Large intestine (tissue), 3 donors: ENCODE data around the gene RELA. TPM values are rescaled to one million over a fixed set of nuclear protein-coding genes. Genes with fewer than 3 reads are reported as not detected.

Experiments used
- DNase-seq, 2 donors: peaks; one replicate each; pipeline versions ENCODE4 v3.0.0 to v3.0.0-alpha.2; 2013
- H3K27ac ChIP-seq: one replicate; pipeline ENCODE4 v1.5.1; 2013; ENCODE audit warnings: low read length
- H3K27me3 ChIP-seq: 2 replicates; pipeline ENCODE4 v1.6.1; 2013; ENCODE audit warnings: low read length; ENCODE audit not compliant: control insufficient read depth, insufficient read depth
- H3K36me3 ChIP-seq: 2 replicates; pipeline ENCODE4 v1.6.1; 2013; ENCODE audit warnings: low read length; ENCODE audit not compliant: control insufficient read depth, insufficient read depth
- H3K4me1 ChIP-seq: one replicate; pipeline ENCODE4 v1.6.1; 2013; ENCODE audit warnings: low read length; ENCODE audit not compliant: control insufficient read depth, insufficient read depth
- H3K4me3 ChIP-seq: one replicate; pipeline ENCODE4 v1.5.1; 2013; ENCODE audit warnings: low read length
- H3K9me3 ChIP-seq: one replicate; pipeline ENCODE4 v1.6.1; 2013; ENCODE audit warnings: mild to moderate bottlenecking, low read depth, low read length, moderate library complexity; ENCODE audit not compliant: control insufficient read depth
- WGBS: methylation state at CpG from one replicate; pipeline ENCODE4 v1.1.5; 2013; ENCODE audit warnings: low lambda C conversion rate; ENCODE audit not compliant: insufficient coverage; 5-methylcytosine and 5-hydroxymethylcytosine counted together
- polyA plus RNA-seq: library from polyadenylated mRNA; unstranded; fragments of 120-200 nt; gene quantifications from one replicate; pipeline ENCODE4 v1.2.1, GENCODE V29; 2013

RELA gene
- polyA plus RNA-seq, 1 donor, result 53.8 TPM

DNA sequence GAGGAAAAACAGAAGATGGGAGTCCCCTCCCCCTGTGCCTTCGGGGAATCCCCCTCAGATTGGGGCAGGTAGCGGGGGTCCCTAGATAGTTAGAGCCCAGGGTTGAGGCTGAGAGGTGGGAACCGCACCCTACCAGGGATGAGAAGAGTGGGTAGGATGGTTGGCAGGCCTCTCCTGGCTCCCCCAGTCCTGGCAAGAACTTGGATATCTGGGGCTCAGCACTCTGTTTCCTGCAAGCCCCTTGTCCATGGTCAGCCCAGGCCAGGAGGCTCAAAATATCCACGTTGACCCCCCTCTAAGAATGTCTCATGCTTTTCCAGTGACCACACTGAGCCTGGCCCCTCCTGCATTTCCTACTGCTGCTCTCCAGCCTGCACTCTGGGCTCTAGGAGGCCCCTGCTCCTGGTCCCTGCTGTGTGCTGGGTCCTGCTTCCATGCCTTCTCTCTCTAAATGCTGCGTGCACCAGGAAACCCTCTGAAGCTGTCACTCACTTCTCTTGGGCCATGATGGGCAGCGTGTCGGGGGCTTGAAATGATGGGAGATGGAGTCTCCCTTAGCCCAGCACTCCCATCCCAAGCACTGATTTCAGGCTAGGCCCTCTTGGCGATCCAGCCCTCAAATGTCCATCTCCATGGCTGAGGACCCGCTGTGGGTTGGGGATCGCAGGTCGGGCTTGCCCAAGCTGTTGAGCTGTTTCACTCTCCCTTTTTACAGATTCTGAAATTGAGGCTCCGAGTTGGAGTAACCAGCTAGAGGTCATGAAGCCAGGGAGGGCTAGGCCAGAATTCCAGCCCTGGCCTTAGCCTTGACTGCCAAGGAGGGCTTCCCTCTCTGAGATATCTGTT, 50.7 kb downstream of the RELA start:
- Histone ChIP-seq H3K4me1 (peaks cover 50% of the 10 kb centered on the region), H3K27me3 (no peaks in the 10 kb centered on the region), H3K36me3 (peaks cover 50% of the 10 kb centered on the region), H3K9me3 (peaks cover 4% of the 10 kb centered on the region), H3K27ac (no peak overlapping the region), H3K4me3 (peak overlapping the region; percentile 98)
- DNase-seq, result no peak
- WGBS, result no CpG with 5 or more reads among the region's 12 CpGs

DNA sequence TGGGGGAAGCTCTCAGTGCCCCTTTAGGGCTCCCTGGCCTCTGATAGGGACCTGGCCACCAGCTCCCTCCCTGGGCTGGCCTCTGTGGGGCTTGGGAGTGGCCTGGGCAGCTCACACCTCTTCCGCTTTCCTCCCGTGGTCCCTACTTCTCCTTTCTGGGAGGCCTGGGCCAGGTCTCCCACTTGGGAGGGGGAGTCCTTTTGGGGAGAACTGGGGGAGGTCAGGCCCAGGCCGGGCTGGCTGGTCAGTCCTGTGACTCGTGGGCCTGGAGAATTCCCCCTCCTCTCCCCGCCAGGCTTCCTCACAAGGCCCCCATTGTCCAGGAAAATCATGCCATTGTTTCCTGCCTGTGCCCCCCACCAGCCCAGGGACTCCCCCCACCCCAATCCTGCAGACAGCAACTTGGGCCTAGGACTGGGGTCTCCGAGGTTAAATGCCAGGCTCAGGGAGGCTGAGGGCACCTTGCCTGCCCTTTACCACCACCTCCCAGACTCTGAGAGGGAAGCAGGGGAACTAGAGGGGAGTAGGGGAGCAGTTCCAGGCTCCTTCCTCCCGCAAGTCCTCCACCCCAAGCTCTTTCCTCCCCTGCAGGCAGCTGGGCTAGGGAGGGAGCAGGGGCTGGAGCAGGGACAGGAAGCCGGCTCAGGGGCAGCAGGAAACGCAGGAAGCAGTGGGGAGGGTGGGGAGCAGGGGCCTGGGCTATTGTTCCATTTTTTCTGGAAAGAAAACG, 51.5 kb downstream of the RELA start:
- Histone ChIP-seq H3K36me3 (peaks cover 56% of the 10 kb centered on the region), H3K4me3 (peak overlapping the region; percentile 98), H3K27me3 (no peaks in the 10 kb centered on the region), H3K27ac (no peak overlapping the region), H3K9me3 (peaks cover 4% of the 10 kb centered on the region), H3K4me1 (peaks cover 45% of the 10 kb centered on the region)
- WGBS, result no CpG with 5 or more reads among the region's 10 CpGs
- DNase-seq, result no peak

DNA sequence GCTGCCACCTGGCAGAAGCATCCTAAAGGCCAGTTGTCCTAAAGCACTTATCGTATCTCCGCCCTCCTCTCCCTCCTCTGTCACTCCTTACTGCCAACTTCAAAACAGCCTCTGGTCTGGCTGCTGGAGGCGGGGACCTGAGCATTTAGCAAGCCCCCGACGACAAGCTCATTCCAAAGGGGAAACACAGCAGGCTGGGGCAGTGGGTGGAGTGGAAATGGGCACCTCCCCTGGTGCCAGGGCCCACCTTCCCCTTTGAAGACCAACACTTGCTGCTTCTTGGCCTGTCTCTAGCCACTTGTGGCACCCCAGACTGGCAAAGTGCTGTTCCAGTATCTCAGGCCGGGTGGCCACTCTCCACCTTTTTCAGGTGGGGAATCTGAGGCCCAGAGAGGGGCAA, 52.3 kb downstream of the RELA start:
- H3K27me3 ChIP-seq, result no peaks in the 10 kb centered on the region
- no peak for DNase-seq
- no CpG with 5 or more reads among the region's 6 CpGs for WGBS
- peaks cover 45% of the 10 kb centered on the region for H3K4me1 ChIP-seq
- no peak overlapping the region for H3K27ac ChIP-seq
- peaks cover 4% of the 10 kb centered on the region for H3K9me3 ChIP-seq
- no peak overlapping the region for H3K4me3 ChIP-seq
- H3K36me3 ChIP-seq, result peaks cover 63% of the 10 kb centered on the region

DNA sequence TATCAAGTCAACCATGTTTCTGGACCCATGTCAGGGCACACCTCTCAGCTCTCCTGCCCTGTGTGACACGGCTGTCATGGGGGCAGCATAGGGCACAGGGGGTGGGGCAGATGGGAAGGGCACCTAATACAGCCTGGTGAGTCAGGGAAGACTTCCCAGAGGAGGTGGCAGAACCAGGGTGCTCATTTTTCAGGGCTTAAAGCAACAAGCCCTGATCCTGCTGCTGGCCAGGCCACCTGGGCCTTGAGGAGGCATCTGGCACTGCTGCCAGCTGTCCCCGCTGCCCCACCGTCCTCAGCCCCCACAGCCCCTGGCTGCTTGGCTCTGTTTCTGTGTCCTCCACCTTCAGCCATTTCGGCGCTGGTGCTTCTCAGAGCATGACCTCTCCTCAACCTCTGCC, 53.1 kb downstream of the RELA start:
- DNase-seq, result no peak
- WGBS, result no CpG with 5 or more reads among the region's 5 CpGs
- H3K36me3 ChIP-seq, result peaks cover 71% of the 10 kb centered on the region
- peaks cover 45% of the 10 kb centered on the region for H3K4me1 ChIP-seq
- H3K27me3 ChIP-seq, result no peaks in the 10 kb centered on the region
- peaks cover 4% of the 10 kb centered on the region for H3K9me3 ChIP-seq
- H3K27ac ChIP-seq, result no peak overlapping the region
- H3K4me3 ChIP-seq, result no peak overlapping the region

DNA sequence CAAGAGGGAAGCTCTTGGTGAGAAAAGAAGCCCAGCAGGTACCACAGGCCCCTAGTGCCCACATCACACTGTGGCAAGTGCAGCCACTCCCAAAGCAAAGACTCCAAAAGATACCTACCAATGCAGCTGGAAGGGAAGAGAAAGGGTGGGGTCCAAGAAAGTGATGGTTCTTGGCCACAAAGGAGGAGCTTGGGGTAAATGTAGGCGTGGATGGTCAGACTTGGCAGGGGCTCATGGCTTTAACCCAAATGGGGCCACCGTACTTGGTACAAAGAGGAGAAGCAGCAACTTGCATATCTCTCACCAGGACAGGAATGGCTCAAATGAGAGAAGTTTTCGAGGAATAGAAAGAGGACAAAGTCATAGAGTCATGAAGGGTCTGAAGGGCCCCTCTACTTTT, 53.5 kb downstream of the RELA start:
- no peak overlapping the region for H3K4me3 ChIP-seq
- H3K27ac ChIP-seq, result no peak overlapping the region
- H3K36me3 ChIP-seq, result peaks cover 75% of the 10 kb centered on the region
- no CpG with 5 or more reads among the region's 3 CpGs for WGBS
- peaks cover 4% of the 10 kb centered on the region for H3K9me3 ChIP-seq
- peaks cover 45% of the 10 kb centered on the region for H3K4me1 ChIP-seq
- no peaks in the 10 kb centered on the region for H3K27me3 ChIP-seq
- no peak for DNase-seq

DNA sequence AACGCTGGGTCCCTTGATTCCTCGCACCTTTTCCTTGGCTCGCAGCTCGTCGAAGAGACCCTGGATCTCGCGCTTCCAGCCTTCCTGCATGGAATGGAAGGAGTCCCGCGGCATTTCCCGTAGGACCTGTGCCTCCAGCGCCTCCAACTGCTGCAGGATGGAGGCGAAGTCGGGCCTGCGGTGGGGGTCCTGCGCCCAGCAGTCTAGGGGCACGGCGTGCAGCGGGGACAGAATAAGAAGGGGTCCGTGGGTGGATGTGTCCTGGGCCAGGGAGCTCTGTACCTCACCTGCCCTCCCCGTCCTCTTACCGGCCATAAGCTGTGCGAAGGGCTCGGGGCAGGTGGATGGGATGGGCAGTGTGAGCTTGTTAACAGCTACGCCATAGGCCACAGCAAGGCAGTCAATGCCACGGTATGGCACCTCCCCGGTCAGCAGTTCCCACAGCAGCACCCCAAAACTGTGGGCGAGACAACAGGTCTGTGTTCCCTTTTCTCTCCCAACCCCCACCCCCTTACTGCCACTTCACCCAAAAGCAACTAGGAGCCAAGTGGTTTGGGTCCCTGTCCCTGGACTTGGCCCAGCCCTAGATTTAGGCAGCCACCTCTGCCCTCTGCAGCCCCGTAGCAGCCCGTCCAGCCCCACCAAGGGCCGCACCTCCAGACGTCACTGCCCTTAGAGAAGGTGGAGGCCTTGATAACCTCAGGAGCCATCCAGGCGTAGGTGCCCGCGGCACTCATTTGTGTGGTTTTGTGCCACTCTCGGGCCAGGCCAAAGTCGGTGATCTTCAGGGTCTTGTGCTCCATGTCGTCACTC, 54.9 kb downstream of the RELA start:
- peaks cover 37% of the 10 kb centered on the region for H3K4me1 ChIP-seq

DNA sequence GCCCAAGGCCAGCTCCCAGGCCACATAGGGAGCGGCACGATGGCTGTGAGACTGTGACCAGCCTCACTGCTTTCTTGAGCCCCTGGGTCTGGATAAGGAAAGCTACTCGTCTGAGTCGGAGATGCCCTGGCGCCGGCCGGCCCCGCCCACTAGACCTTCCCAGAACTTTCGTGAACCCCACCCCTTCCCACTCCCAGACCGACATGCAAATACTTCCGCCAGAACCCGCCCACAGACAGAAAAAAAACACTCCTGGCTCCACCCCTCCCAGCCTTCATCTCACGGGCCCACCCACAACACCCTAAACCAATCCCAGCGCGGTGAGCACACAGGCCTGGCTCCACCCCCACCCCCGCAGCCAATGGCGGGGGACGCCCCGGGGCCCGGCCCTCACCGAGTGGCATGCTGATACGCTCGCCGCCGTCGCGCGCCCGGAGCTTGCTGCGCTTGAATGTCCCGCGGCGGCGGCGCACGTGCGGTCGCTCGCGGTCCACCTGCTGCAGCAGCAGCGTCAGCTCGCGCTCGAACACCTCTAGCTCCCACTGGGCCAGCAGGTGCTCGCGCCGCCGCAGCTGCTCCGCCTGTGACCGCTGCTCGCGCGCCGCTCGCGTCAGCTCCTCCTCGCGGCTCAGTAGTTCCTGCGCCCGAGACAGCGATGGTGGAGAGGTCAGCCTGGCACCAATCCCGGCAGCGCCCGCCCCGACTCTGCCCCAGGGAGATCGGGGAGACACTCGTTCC, 55.7 kb downstream of the RELA start:
- Histone ChIP-seq H3K4me1 (peaks cover 31% of the 10 kb centered on the region), H3K36me3 (peaks cover 87% of the 10 kb centered on the region), H3K27ac (no peak overlapping the region), H3K27me3 (no peaks in the 10 kb centered on the region), H3K9me3 (peaks cover 4% of the 10 kb centered on the region), H3K4me3 (no peak overlapping the region)
- 20% methylated on average over 1 of the region's 67 CpGs for WGBS
- peak; percentile 89 to 92 for DNase-seq

More for the DNA sequence above, 54.9 kb downstream of the RELA start:
- H3K27ac ChIP-seq, result no peak overlapping the region
- no peak for DNase-seq
- no CpG with 5 or more reads among the region's 37 CpGs for WGBS
- no peak overlapping the region for H3K4me3 ChIP-seq
- peaks cover 86% of the 10 kb centered on the region for H3K36me3 ChIP-seq
- H3K9me3 ChIP-seq, result peaks cover 4% of the 10 kb centered on the region
- H3K27me3 ChIP-seq, result no peaks in the 10 kb centered on the region

DNA sequence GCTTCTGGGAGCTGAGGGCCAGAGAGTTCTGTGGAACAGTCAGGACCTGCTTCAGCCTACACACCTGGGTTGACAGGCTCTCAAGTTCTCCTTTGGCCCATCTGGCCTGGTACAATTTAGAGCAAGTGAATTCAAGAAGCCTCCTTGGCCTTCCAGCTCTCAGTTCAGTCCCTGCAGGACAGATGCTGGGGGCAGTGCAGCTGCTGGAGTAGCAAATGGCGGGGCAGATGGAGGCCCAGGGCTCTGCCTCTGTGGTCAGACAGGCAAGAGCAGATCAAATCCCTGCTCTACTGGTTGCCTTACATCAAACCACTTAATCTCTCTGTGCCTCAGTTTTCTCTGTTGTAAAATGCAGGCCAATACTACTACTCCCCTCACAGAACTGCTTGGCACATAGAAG, 58.5 kb downstream of the RELA start:
- H3K4me3 ChIP-seq, result no peak overlapping the region
- H3K36me3 ChIP-seq, result peaks cover 72% of the 10 kb centered on the region
- H3K27me3 ChIP-seq, result no peaks in the 10 kb centered on the region
- no peak for DNase-seq
- WGBS, result no CpG with 5 or more reads among the region's 1 CpG
- peaks cover 11% of the 10 kb centered on the region for H3K4me1 ChIP-seq
- H3K9me3 ChIP-seq, result peaks cover 4% of the 10 kb centered on the region
- H3K27ac ChIP-seq, result no peak overlapping the region
